A549 treated with dexamethasone at 1 μM for 4 hours (cell line): ENCODE data around the gene ZNF275. TPM values are rescaled to one million over a fixed set of nuclear protein-coding genes. Genes with fewer than 3 reads are reported as not detected.

Source experiments
- total RNA-seq: library from RNA; stranded (reverse); fragments of 200-300 nt; extraction: Qiagen RNA extraction; gene quantifications from 5 replicates; pipeline ENCODE4 v1.2.3, GENCODE V29; 2022

ZNF275 gene, protein sequence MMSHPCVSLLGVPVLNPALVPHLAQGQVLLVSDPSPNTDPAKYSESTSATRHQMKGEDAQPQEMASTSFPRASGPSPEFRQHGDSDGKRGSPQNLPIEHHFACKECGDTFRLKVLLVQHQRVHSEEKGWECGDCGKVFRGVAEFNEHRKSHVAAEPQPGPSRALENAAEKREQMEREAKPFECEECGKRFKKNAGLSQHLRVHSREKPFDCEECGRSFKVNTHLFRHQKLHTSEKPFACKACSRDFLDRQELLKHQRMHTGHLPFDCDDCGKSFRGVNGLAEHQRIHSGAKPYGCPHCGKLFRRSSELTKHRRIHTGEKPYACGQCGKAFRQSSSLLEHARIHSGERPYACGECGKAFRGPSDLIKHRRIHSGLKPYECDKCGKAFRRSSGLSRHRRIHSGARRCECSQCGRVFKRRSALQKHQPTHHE
- total RNA-seq, result 5.1 to 7.5 TPM (median 6.2 TPM) in 5 replicates

GRCh38 chrX:153333821-153334653 lies at the start of gene ZNF275:
TSS of gene ZNF275 (plus strand) at chrX:153334153. CDS start at chrX:153336680, 2,527 bp downstream.

DNA sequence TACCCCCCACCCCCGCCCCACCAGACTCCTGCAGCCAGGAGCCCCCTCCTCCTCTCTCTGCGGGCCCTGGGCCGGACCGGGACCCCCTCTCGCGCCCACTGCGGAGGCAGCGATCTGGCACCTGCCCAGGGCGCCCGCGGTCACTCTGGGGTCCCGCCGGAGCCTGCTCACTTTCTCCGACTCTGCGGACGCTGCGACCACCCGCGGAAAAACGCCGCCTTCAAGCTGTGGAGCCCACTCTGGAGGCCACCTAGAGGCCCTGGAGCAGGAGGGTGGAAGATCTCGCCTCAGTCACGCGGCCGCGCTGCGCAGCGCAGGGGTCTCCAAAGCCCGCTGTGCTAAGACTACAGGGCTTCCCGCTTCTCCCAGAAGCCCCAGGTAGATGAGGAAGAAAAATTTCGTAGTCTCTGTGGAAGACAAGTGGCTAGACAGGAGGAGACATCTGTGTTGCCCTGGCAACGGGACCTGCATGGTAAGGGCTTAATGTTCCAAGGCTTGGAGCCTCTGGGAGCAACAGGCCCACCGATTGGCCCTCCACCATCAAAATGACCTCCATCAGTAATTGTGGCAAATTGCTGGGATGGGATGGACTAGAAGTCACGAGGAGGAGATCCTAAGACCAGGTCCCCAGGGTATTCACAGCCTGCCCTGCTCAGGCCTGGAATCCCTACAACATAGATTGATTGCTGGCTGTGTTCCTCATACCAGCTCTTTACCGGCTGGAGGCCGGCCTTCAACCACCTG lies 12.4 kb upstream of the ZNF275 start, which contains the start of gene PNMA6F:
Gene PNMA6F, minus strand, starts transcription at position 387 of the 744 bp plus-strand sequence. CDS start 1,093 bp downstream, outside the sequence.

GRCh38 chrX:153401133-153401764 lies 67.3 kb downstream of the ZNF275 start, which contains the start of gene PNMA6E:
TSS of gene PNMA6E (minus strand) at chrX:153401350. CDS start at chrX:153398849, 2,501 bp downstream.

Other genes with a start within 250 kb of the ZNF275 start
- 0.07 to 0.14 TPM (median 0.12 TPM) in 5 replicates for gene MAGEA1, start 154.9 kb upstream of the ZNF275 start, total RNA-seq
- not detected in 5 replicates for gene PNMA6F, start 12.4 kb upstream of the ZNF275 start, total RNA-seq
- gene PNMA6E, start 67.2 kb downstream of the ZNF275 start, total RNA-seq, result 0.05 TPM in 1 of 5 replicates, not detected in the others
- 0.50 to 0.71 TPM (median 0.56 TPM) in 5 replicates for gene ZFP92, start 77.3 kb downstream of the ZNF275 start, total RNA-seq
- gene TREX2, start 111.9 kb downstream of the ZNF275 start, total RNA-seq, result 0.63 to 1.7 TPM (median 1.3 TPM) in 5 replicates
- 43.8 to 52.0 TPM (median 45.5 TPM) in 5 replicates for gene HAUS7, start 136.4 kb downstream of the ZNF275 start, total RNA-seq
- 0.06 to 0.08 TPM in 2 of 5 replicates, not detected in the others for gene BGN, start 160.8 kb downstream of the ZNF275 start, total RNA-seq
- 0.07 to 0.15 TPM (median 0.13 TPM) in 5 replicates for gene ATP2B3, start 183.5 kb downstream of the ZNF275 start, total RNA-seq